Esophagus (tissue), 2 donors: ENCODE results near the gene CCHCR1. TPM values are rescaled to one million over a fixed set of nuclear protein-coding genes. Genes with fewer than 3 reads are reported as not detected.
"Not testable (repeated sequence)": the region's sequence is repeated elsewhere in the genome, so short reads cannot be mapped to it uniquely, and the experiment has no call there.

Source experiments
- H3K27ac ChIP-seq, 2 donors: one replicate each; pipeline ENCODE4 v1.5.1; 2013; ENCODE audit warnings: low read depth in 2 of 2, mild to moderate bottlenecking in 2 of 2, inconsistent platforms in 1 of 2, low read length in 1 of 2, moderate library complexity in 1 of 2
- H3K27me3 ChIP-seq, 2 donors: one replicate each; pipeline ENCODE4 v1.6.1; 2013; ENCODE audit warnings: low read length in 2 of 2, control low read depth in 1 of 2, mild to moderate bottlenecking in 1 of 2; ENCODE audit not compliant: insufficient read depth in 2 of 2, control insufficient read depth in 1 of 2
- H3K36me3 ChIP-seq, 2 donors: one replicate each; pipeline ENCODE4 v1.6.1; 2013; ENCODE audit warnings: low read length in 1 of 2; ENCODE audit not compliant: control insufficient read depth in 2 of 2, insufficient read depth in 2 of 2
- H3K4me1 ChIP-seq, 2 donors: one replicate each; pipeline ENCODE4 v1.6.1; 2013; ENCODE audit warnings: low read length in 1 of 2; ENCODE audit not compliant: control insufficient read depth in 2 of 2, insufficient read depth in 2 of 2
- H3K4me3 ChIP-seq, 2 donors: one replicate each; pipeline ENCODE4 v1.5.1; 2013; ENCODE audit warnings: low read length in 2 of 2, mild to moderate bottlenecking in 2 of 2, low read depth in 1 of 2, moderate library complexity in 1 of 2
- H3K9me3 ChIP-seq, 2 donors: one replicate each; pipeline ENCODE4 v1.6.1; 2013; ENCODE audit warnings: mild to moderate bottlenecking in 2 of 2, low read depth in 1 of 2, low read length in 1 of 2, moderate library complexity in 1 of 2; ENCODE audit not compliant: control insufficient read depth in 2 of 2, insufficient read depth in 1 of 2
- WGBS, 2 donors: extraction: QIAGEN DNeasy Blood & Tissue Kit; methylation state at CpG; one replicate each; pipeline ENCODE4 v1.1.7; 2013; 5-methylcytosine and 5-hydroxymethylcytosine counted together
- polyA plus RNA-seq, 2 donors: library from polyadenylated mRNA; stranded (reverse); fragments of 200-250 nt; gene quantifications; one replicate each; pipeline ENCODE4 v1.2.3, GENCODE V29; 2013
- donor health status: healthy with polysubstance abuse.
- donor health status: Bipolar disorder and iron deficiency.

CCHCR1 gene
- polyA plus RNA-seq, 2 donors = 10.5 to 15.4 TPM

DNA sequence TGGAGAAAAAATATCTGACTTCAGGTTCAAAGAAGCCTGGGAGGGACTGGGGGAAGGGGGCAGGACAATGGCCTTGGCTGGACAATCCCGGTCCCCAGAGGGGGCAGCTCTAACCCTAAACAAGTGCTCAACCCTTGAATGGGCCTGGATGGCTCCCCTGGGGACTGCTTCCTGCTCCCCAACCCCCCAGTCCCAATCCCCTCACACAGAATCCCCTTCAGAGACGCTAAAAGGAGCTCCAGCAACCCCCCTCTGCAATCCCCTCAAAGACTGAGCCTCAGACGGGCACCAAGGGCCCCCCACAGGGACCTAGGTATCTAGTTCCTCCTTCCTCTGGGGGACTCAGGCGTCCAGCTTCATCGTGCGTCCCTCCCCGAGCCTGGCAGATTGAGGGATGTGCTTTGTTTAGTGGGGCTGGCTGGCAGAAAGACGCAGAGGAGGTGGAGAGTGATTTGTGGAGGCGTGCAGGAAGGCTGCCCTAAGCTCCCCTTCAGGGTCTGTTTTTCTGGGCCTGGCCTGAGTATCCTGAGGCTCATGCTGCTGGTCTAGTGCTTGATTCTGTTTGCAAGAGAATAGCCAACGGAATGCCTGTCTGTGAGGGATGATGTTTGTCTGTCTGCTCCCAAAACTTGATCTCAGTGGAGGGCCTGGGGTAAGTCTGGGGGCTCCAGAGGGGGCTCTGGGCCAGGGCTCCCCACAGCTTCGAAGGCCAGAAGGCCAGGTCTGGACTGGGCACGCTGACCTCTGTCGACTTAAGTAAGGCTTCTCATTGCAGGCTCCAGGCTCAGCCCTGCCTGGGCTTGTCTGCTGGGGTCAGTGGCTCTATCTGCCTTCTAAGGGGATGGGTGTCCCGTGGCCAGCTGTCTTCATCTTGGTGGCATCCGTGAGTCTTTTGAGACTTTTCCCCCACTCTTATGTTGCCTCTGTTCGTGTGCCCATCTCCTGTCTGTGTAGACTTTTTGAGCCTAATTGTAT, 14.6 kb upstream of the CCHCR1 start:
- no peaks in the 10 kb centered on the region for H3K9me3 ChIP-seq
- H3K27me3 ChIP-seq = no peaks in the 10 kb centered on the region
- WGBS, 2 donors = 72 to 76% methylated on average over 16 of the region's 16 CpGs
- H3K4me3 ChIP-seq = no peak overlapping the region
- no peak overlapping the region for H3K27ac ChIP-seq
- H3K36me3 ChIP-seq = peaks cover 0 to 5% of the 10 kb centered on the region in 2 donors
- H3K4me1 ChIP-seq = peaks cover 0 to 2% of the 10 kb centered on the region in 2 donors

DNA sequence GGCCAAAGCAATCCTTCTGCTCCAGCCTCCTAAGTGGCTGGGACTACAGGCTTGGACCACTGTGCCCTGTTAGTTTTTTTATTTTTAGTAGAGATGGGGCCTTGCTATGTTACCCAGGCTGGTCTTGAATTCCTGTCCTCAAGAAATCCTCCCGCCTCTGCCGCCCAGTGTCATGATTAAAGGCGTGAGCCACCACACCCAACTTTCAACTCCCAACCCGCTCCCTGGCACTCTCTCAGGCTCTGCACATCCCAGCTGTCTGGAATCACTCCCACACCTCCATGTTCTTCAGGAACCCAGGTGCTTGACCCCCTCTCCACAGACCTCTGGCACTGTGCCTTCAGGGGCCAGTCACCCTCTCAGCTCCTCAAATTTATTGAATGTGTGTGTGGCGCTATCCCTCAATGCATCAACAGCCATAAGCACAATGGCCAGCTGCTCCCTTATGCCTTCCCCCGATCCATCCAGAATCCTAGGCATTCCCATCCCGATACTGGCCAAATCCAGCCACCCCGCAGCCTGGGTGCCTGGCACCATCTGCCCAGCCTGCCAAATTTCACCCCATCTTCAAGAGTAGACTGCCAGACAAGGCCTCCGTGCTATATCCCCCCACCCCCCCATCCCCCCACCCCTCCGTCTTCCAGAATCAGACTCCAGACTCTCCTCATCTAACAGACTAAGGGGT, 13.5 kb upstream of the CCHCR1 start:
- Histone ChIP-seq H3K27me3 (no peaks in the 10 kb centered on the region), H3K4me3 (no peak overlapping the region), H3K4me1 (peaks cover 0 to 2% of the 10 kb centered on the region in 2 donors), H3K36me3 (peaks cover 0 to 5% of the 10 kb centered on the region in 2 donors), H3K9me3 (no peaks in the 10 kb centered on the region), H3K27ac (no peak overlapping the region)
- 82 to 86% methylated on average over 10 of the region's 10 CpGs for WGBS, 2 donors

DNA sequence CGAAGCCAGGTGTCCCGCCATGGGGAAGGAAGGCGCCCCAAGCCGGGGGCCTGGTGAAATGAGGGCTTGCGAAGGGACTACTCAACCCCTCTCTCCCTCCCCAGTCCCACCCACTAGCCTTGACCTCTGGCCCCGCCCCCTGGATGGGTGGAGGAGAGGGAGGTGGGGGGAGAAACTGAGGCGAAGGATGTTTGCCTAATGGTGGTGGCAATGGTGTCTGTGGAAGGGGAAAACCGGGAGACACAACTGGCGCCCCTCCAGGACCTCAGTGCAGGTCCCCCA, 12.9 kb upstream of the CCHCR1 start, which contains the start of gene POU5F1:
Gene POU5F1 (minus strand): TSS at position 83 of the 282 bp plus-strand sequence. CDS start 62 bp downstream, at position 21.
- no peaks in the 10 kb centered on the region for H3K27me3 ChIP-seq
- H3K27ac ChIP-seq = no peak within 1 kb of the TSS
- WGBS, 2 donors = 69 to 81% methylated on average over 9 of the region's 9 CpGs
- H3K36me3 ChIP-seq = peaks cover 0 to 5% of the 10 kb centered on the region in 2 donors
- H3K4me3 ChIP-seq = no peak within 1 kb of the TSS
- no peaks in the 10 kb centered on the region for H3K4me1 ChIP-seq
- H3K9me3 ChIP-seq = no peaks in the 10 kb centered on the region

DNA sequence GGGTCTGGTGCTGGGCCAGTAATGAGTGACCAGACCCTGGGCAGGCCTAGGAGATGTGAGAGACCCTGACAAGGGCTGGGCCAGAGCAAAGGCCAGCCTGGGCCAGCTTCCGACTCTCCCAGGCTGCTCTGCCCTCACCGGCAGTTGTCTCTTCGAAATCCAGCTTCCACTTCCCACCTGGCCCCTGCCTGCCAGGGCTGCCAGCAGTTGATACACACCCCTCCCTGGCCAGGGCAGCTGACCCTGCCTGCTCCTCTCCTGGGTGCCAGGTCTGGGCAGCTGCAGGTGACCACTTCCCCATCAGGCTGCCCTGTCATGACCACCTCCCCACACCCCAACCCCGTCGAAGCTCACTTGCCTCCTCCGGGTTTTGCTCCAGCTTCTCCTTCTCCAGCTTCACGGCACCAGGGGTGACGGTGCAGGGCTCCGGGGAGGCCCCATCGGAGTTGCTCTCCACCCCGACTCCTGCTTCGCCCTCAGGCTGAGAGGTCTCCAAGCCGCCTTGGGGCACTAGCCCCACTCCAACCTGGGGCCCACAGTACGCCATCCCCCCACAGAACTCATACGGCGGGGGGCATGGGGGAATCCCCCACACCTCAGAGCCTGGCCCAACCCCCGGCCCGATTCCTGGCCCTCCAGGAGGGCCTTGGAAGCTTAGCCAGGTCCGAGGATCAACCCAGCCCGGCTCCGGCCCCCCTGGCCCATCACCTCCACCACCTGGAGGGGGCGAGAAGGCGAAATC, 12.4 kb upstream of the CCHCR1 start:
- H3K27me3 ChIP-seq, H3K4me1 ChIP-seq, H3K9me3 ChIP-seq, H3K4me3 ChIP-seq, H3K36me3 ChIP-seq, H3K27ac ChIP-seq: not testable (repeated sequence)
- 75 to 80% methylated on average over 15 to 23 of the region's 23 CpGs for WGBS, 2 donors

DNA sequence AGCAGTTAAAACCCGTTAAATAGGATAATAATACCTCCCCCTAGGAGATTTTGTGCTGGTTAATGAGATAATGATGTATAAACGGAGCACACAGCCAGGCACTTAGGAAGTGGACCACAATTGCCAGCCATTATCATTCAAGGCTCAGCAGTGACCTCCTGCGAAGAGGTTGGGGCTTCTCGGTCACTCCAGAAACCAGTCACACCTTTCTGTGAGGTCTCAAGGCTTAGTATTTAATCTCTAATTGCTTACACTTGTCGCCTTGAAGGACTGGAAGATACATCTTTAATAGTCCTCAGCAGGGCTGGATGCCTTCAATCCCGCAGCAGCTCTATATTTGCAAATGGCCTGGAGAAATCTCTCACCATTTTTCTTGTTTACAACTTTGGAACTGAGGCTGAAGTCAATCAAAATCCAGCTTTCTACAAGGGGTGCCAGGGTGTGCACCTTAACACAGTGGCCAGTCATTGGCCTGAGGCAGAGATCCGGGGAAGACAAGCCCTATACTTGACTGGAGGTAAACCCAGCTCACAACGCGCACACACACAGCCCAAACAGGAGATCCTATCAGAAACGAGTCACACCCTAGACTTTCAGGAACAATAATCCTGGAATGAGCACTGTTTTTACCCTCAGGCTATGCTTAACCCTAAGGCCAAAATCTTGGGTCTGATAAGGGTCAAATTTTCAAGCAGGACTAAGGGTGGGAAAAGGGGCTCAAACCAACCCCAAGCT, 11.7 kb upstream of the CCHCR1 start:
- Histone ChIP-seq H3K4me3 (no peak overlapping the region), H3K27me3 (no peaks in the 10 kb centered on the region), H3K4me1 (no peaks in the 10 kb centered on the region), H3K9me3 (no peaks in the 10 kb centered on the region), H3K27ac (no peak overlapping the region), H3K36me3 (peaks cover 0 to 1% of the 10 kb centered on the region in 2 donors)
- WGBS, 2 donors = 72 to 73% methylated on average over 10 of the region's 10 CpGs

DNA sequence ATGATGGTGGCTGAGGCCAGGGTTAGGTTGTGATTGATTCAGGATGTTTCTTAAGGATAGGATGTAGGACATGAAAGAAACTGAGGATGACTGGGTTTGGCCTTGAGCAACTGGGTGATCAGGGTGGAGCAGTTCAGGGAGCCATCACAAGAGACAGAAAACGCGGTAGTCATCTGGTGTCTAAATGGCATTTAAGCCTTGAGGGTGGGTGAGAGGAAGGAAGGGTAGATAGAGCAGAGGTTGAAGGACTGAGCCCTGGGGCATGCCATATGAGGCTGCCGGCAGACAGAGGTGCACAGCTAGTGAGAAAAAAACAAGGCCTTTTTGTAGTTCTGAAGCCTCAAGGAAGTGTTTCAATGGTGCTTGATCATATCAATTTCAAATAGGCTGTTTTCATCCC, 11.0 kb upstream of the CCHCR1 start:
- Histone ChIP-seq H3K9me3 (no peaks in the 10 kb centered on the region), H3K4me1 (no peaks in the 10 kb centered on the region), H3K36me3 (no peaks in the 10 kb centered on the region), H3K27me3 (no peaks in the 10 kb centered on the region), H3K27ac (no peak overlapping the region), H3K4me3 (no peak overlapping the region)
- 83 to 89% methylated on average over 3 of the region's 3 CpGs for WGBS, 2 donors

DNA sequence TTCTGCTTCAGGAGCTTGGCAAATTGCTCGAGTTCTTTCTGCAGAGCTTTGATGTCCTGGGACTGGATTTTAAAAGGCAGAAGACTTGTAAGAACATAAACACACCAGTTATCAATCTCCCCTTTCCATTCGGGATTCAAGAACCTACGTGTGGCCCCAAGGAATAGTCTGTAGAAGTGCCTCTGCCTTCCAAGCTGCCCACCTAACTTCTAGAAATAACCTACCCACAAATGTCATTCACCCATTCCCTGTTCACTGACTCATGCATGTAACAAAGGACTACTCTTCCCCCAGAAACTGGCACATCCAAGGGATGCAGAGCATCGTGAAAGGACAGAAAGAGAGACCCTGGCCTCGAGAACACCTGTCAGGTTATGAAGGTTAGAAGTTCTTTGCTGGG, 8.4 kb upstream of the CCHCR1 start:
- H3K27me3 ChIP-seq = no peaks in the 10 kb centered on the region
- H3K4me3 ChIP-seq = no peak overlapping the region
- no peaks in the 10 kb centered on the region for H3K9me3 ChIP-seq
- peaks cover 0 to 1% of the 10 kb centered on the region in 2 donors for H3K36me3 ChIP-seq
- no peak overlapping the region for H3K27ac ChIP-seq
- H3K4me1 ChIP-seq = no peaks in the 10 kb centered on the region
- WGBS, 2 donors = 72% methylated on average over 5 of the region's 5 CpGs

DNA sequence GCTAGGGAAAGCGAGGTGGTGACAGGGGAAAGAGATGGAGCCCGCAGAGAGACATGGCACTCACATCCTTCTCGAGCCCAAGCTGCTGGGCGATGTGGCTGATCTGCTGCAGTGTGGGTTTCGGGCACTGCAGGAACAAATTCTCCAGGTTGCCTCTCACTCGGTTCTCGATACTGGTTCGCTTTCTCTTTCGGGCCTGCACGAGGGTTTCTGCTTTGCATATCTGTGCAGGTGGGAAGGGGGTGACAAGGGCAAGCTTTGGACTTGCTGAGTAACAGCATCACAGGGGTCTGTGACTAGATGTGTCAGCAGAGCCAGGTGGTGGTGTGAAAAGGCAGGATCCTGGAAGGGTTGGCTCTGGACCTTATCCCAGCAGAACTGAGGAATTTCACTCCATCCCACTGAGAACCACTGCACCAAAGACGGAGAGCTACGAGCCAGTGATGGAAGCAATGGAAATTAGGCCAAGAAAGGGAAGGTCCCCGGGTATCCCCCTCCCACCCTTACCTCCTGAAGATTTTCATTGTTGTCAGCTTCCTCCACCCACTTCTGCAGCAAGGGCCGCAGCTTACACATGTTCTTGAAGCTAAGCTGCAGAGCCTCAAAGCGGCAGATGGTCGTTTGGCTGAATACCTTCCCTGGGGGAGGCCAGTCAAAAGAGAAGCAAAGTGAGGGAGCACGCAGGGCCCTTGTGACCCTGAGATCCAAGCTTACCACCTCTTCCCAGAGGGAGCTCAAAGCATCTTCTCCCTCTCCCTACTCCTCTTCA, 7.6 kb upstream of the CCHCR1 start:
- H3K36me3 ChIP-seq, H3K4me1 ChIP-seq, H3K4me3 ChIP-seq, H3K27ac ChIP-seq, H3K27me3 ChIP-seq, H3K9me3 ChIP-seq: not testable (repeated sequence)
- 78 to 87% methylated on average over 16 to 17 of the region's 17 CpGs for WGBS, 2 donors
